Measurements from ENCODE around the gene TSPOAP1.

The TSPOAP1 gene

GRCh38 chr17:58254803-58255202 is 73.8 kb downstream of the TSPOAP1 start:
- Histone ChIP-seq H3K27ac (ENCODE audit: low read depth in 2 of 2, low read length in 2 of 2) (no peak overlapping the region), H3K27me3 (ENCODE audit: control insufficient read depth in 2 of 2, insufficient read depth in 2 of 2, low read length in 2 of 2) (peaks cover 3 to 9% of the 10 kb centered on the region in 2 donors), H3K4me3 (ENCODE audit: low read length in 2 of 2) (no peak overlapping the region), H3K4me1 (ENCODE audit: control insufficient read depth in 2 of 2, insufficient read depth in 2 of 2, low read length in 2 of 2) (no peaks in the 10 kb centered on the region), H3K36me3 (ENCODE audit: control insufficient read depth in 2 of 2, insufficient read depth in 2 of 2, low read length in 2 of 2) (no peaks in the 10 kb centered on the region), H3K9ac (ENCODE audit: low read depth in 1 of 2, low read length in 2 of 2) (no peak overlapping the region), H3K9me3 (ENCODE audit: control insufficient read depth in 2 of 2, low read length in 2 of 2) (no peaks in the 10 kb centered on the region)

GRCh38 chr17:58253082-58253481 is 75.5 kb downstream of the TSPOAP1 start:
- no peak overlapping the region for H3K9ac ChIP-seq (ENCODE audit: low read depth in 1 of 2, low read length in 2 of 2)
- H3K27me3 ChIP-seq (ENCODE audit: control insufficient read depth in 2 of 2, insufficient read depth in 2 of 2, low read length in 2 of 2) = peaks cover 8 to 17% of the 10 kb centered on the region in 2 donors
- H3K36me3 ChIP-seq (ENCODE audit: control insufficient read depth in 2 of 2, insufficient read depth in 2 of 2, low read length in 2 of 2) = no peaks in the 10 kb centered on the region
- H3K4me1 ChIP-seq (ENCODE audit: control insufficient read depth in 2 of 2, insufficient read depth in 2 of 2, low read length in 2 of 2) = peaks cover 0 to 5% of the 10 kb centered on the region in 2 donors
- H3K4me3 ChIP-seq (ENCODE audit: low read length in 2 of 2) = no peak overlapping the region
- no peaks in the 10 kb centered on the region for H3K9me3 ChIP-seq (ENCODE audit: control insufficient read depth in 2 of 2, low read length in 2 of 2)
- no peak overlapping the region for H3K27ac ChIP-seq (ENCODE audit: low read depth in 2 of 2, low read length in 2 of 2)

- Histone ChIP-seq H3K4me3 (ENCODE audit: low read length in 2 of 2) (no peak overlapping the region), H3K4me1 (ENCODE audit: control insufficient read depth in 2 of 2, insufficient read depth in 2 of 2, low read length in 2 of 2) (peaks cover 0 to 5% of the 10 kb centered on the region in 2 donors), H3K9ac (ENCODE audit: low read depth in 1 of 2, low read length in 2 of 2) (no peak overlapping the region), H3K9me3 (ENCODE audit: control insufficient read depth in 2 of 2, low read length in 2 of 2) (no peaks in the 10 kb centered on the region), H3K27ac (ENCODE audit: low read depth in 2 of 2, low read length in 2 of 2) (no peak overlapping the region), H3K36me3 (ENCODE audit: control insufficient read depth in 2 of 2, insufficient read depth in 2 of 2, low read length in 2 of 2) (no peaks in the 10 kb centered on the region), H3K27me3 (ENCODE audit: control insufficient read depth in 2 of 2, insufficient read depth in 2 of 2, low read length in 2 of 2) (peaks cover 10 to 17% of the 10 kb centered on the region in 2 donors)
Measured at GRCh38 chr17:58252141-58252540, 76.5 kb downstream of the TSPOAP1 start.

All from mucosa of rectum (tissue), 2 donors.